Measurements from ENCODE around the gene ASPA. TPM values are rescaled to one million over a fixed set of nuclear protein-coding genes. Genes with fewer than 3 reads are reported as not detected.

The ASPA gene
- total and polyA plus RNA-seq, 2 experiments from 2014 or later: 0.16 TPM; not detected in 1

DNA sequence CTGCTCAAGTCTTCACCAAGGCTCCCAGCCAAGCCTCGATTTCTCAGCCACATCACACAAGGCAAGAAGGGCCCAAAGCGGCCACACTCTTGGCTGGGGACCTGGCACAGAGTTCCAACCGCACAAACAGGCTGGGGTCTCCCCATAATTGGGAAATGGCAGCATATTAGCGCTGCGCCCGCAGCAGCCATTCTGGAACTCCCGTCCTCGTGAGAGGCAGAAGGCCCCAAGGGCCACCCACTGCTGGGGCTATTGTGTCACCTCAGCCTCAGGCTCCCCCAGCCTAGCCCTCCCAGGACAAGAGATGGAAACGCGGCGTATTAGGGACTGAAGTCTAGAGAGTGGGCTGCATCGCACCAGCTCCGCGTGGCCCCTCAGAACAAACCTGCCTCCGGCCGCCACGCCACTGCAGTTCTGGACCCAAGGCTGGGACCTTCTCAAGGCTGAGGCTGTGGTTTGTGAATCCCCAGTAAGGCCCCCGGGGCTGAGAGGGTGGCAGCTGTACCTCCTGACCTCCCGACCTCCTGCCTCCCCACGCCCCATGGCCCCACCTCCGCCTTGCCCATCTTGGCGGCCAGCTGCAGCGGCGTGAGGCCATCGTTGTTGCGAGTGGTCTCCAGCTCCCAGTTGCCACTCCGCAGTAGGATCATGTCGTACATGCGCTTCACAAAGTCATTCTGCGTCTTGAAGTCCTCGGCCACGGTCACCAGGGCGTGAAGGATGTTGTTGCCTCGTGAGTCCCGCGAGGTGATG is 56.5 kb downstream of the ASPA start:
- H3K9ac ChIP-seq: no peak overlapping the region
- no peaks in the 10 kb centered on the region for H3K79me2 ChIP-seq (ENCODE audit: insufficient read depth)
- TF ChIP-seq EZH2phosphoT487 (IDR thresholded peaks at IDR 0.05; ENCODE audit: insufficient read depth, low read depth): no peak
- no peak for TF ChIP-seq EZH2 (IDR thresholded peaks at IDR 0.05; ENCODE audit: insufficient read depth, poor library complexity, severe bottlenecking)
- peaks cover 13% of the 10 kb centered on the region; the same call in 1 of the 2 replicates for H3K4me1 ChIP-seq (ENCODE audit: insufficient read depth)
- no peak for DNase-seq
- H3K9me2 ChIP-seq (ENCODE audit: insufficient read depth): no peaks in the 10 kb centered on the region
- in situ Hi-C loops (cut with MboI): no loop called here
- 94 to 95% methylated on average over 34 to 36 of the region's 36 CpGs for WGBS, 2 experiments (ENCODE audit: low coverage in 1 of 2, low lambda C conversion rate in 2 of 2, missing lambda C conversion rate in 2 of 2)
- H3K27me3 ChIP-seq (replicated peaks; ENCODE audit: insufficient read depth): no peaks in the 10 kb centered on the region
- no peak overlapping the region for H3K27ac ChIP-seq
- no peaks in the 10 kb centered on the region for H3K36me3 ChIP-seq (ENCODE audit: low read depth)
- no peaks in the 10 kb centered on the region for H3K9me3 ChIP-seq (ENCODE audit: low read depth)
- H3F3A ChIP-seq (ENCODE audit: insufficient read depth): no peaks in the 10 kb centered on the region
- H2AFZ ChIP-seq: no peak overlapping the region
- no peak overlapping the region for H3K4me2 ChIP-seq (ENCODE audit: unreplicated experiment)
- no peaks in the 10 kb centered on the region for H4K20me1 ChIP-seq (ENCODE audit: insufficient read depth)
- H3K4me3 ChIP-seq: no peak overlapping the region

DNA sequence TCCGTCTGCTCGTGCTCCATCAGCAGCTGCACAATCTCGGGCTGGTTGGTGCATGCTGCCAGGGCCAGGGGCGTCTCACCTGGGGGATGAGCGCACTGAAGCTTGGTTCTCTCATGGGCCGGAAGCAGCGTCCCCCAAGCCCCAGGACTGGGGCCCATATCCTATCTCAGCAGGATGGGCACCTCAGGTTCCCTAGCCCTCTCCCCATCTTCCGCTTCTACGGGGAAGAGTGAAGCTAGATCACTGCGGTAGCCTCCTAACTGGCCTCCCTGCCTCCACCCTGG is 57.0 kb downstream of the ASPA start:
- in situ Hi-C loops (cut with MboI): no loop called here
- WGBS, 2 experiments (ENCODE audit: low coverage in 1 of 2, low lambda C conversion rate in 2 of 2, missing lambda C conversion rate in 2 of 2): 94 to 97% methylated on average over 5 to 10 of the region's 10 CpGs
- H3K4me3 ChIP-seq: no peak overlapping the region

DNA sequence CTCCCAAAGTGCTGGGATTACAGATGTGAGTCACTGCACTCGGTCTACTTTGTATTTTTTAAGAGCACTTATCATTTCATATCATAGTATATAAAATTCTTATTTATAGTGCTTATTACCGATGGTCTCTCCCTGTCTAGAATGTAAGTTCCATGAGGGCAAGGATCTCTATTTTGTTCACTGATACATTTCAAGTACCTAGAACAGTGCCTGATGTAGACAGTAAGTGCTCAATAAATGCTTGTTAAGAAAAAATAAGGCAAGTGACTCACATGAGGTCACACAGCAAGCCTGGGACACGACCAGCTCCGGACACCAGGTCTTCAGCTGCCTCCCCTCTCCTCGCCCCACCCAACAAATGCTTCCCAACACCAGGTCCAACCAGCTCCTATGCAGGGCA is 58.0 kb downstream of the ASPA start:
- Histone ChIP-seq H3K27ac (no peak overlapping the region), H3K27me3 (replicated peaks; ENCODE audit: insufficient read depth) (no peaks in the 10 kb centered on the region), H2AFZ (no peak overlapping the region), H3K36me3 (ENCODE audit: low read depth) (no peaks in the 10 kb centered on the region), H3K4me1 (ENCODE audit: insufficient read depth) (peaks cover 13% of the 10 kb centered on the region; the same call in 1 of the 2 replicates), H3K4me3 (no peak overlapping the region), H3F3A (ENCODE audit: insufficient read depth) (no peaks in the 10 kb centered on the region), H3K9ac (no peak overlapping the region), H3K79me2 (ENCODE audit: insufficient read depth) (no peaks in the 10 kb centered on the region), H3K9me2 (ENCODE audit: insufficient read depth) (no peaks in the 10 kb centered on the region), H3K9me3 (ENCODE audit: low read depth) (no peaks in the 10 kb centered on the region), H4K20me1 (ENCODE audit: insufficient read depth) (no peaks in the 10 kb centered on the region), H3K4me2 (ENCODE audit: unreplicated experiment) (no peak overlapping the region)
- TF ChIP-seq EZH2 (IDR thresholded peaks at IDR 0.05; ENCODE audit: insufficient read depth, poor library complexity, severe bottlenecking): no peak
- no peak for TF ChIP-seq EZH2phosphoT487 (IDR thresholded peaks at IDR 0.05; ENCODE audit: insufficient read depth, low read depth)
- in situ Hi-C loops (cut with MboI): no loop called here
- no peak for DNase-seq
- 93 to 95% methylated on average over 5 of the region's 5 CpGs for WGBS, 2 experiments (ENCODE audit: low coverage in 1 of 2, low lambda C conversion rate in 2 of 2, missing lambda C conversion rate in 2 of 2)

More for the DNA sequence above, 57.0 kb downstream of the ASPA start:
- Histone ChIP-seq H2AFZ (no peak overlapping the region), H3K27me3 (replicated peaks; ENCODE audit: insufficient read depth) (no peaks in the 10 kb centered on the region), H3K4me2 (ENCODE audit: unreplicated experiment) (no peak overlapping the region), H3K9ac (no peak overlapping the region), H3K36me3 (ENCODE audit: low read depth) (no peaks in the 10 kb centered on the region), H3F3A (ENCODE audit: insufficient read depth) (no peaks in the 10 kb centered on the region), H4K20me1 (ENCODE audit: insufficient read depth) (no peaks in the 10 kb centered on the region), H3K79me2 (ENCODE audit: insufficient read depth) (no peaks in the 10 kb centered on the region), H3K4me1 (ENCODE audit: insufficient read depth) (peaks cover 13% of the 10 kb centered on the region; the same call in 1 of the 2 replicates), H3K9me3 (ENCODE audit: low read depth) (no peaks in the 10 kb centered on the region), H3K9me2 (ENCODE audit: insufficient read depth) (no peaks in the 10 kb centered on the region), H3K27ac (no peak overlapping the region)
- no peak for DNase-seq
- TF ChIP-seq EZH2phosphoT487 (IDR thresholded peaks at IDR 0.05; ENCODE audit: insufficient read depth, low read depth) (no peak), EZH2 (IDR thresholded peaks at IDR 0.05; ENCODE audit: insufficient read depth, poor library complexity, severe bottlenecking) (no peak)

DNA sequence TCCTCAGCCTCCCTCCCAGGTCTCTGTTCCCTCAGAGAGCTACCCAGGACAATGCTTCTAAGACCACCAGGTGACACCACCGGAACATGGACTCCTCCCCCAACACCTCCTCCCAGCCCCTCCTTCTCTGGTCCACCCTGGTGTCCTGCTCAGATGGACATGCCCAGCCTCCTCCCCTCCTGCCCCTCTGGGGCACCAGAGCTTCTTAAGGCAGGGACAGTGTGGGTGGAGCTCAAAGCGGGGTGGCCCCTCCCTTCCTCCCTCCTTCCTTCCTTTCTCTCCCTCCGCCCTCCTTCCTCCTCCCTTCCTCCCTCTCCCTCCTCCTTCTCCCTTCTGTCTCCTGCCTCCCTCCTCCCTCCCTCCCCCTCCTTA is 59.1 kb downstream of the ASPA start:
- H3K4me1 ChIP-seq (ENCODE audit: insufficient read depth): peaks cover 13% of the 10 kb centered on the region; the same call in 1 of the 2 replicates
- in situ Hi-C loops (cut with MboI): no loop called here
- H3K9ac ChIP-seq: peak overlapping the region; percentile 78
- no peaks in the 10 kb centered on the region for H3K9me3 ChIP-seq (ENCODE audit: low read depth)
- no peaks in the 10 kb centered on the region for H3K79me2 ChIP-seq (ENCODE audit: insufficient read depth)
- H3K27me3 ChIP-seq (replicated peaks; ENCODE audit: insufficient read depth): no peaks in the 10 kb centered on the region
- 31% methylated on average over 3 of the region's 3 CpGs; no CpG with 5 or more reads in 1 of the 2 experiments for WGBS, 2 experiments (ENCODE audit: low coverage in 1 of 2, low lambda C conversion rate in 2 of 2, missing lambda C conversion rate in 2 of 2)
- peak overlapping the region; percentile 87 for H3K4me3 ChIP-seq
- no peaks in the 10 kb centered on the region for H3F3A ChIP-seq (ENCODE audit: insufficient read depth)
- H4K20me1 ChIP-seq (ENCODE audit: insufficient read depth): no peaks in the 10 kb centered on the region
- H3K9me2 ChIP-seq (ENCODE audit: insufficient read depth): no peaks in the 10 kb centered on the region
- no peak overlapping the region for H3K4me2 ChIP-seq (ENCODE audit: unreplicated experiment)
- TF ChIP-seq EZH2 (IDR thresholded peaks at IDR 0.05; ENCODE audit: insufficient read depth, poor library complexity, severe bottlenecking): no peak
- no peak for TF ChIP-seq EZH2phosphoT487 (IDR thresholded peaks at IDR 0.05; ENCODE audit: insufficient read depth, low read depth)
- peak overlapping the region; percentile 98 for H2AFZ ChIP-seq
- peak; percentile 64 for DNase-seq
- H3K27ac ChIP-seq: no peak overlapping the region
- no peaks in the 10 kb centered on the region for H3K36me3 ChIP-seq (ENCODE audit: low read depth)
